Muscle of back (tissue), 11 donors: ENCODE data around the gene CKS2. TPM values are rescaled to one million over a fixed set of nuclear protein-coding genes. Genes with fewer than 3 reads are reported as not detected.

Source experiments
- DNase-seq, 3 donors: peaks; one replicate each; pipeline versions ENCODE4 v3.0.0 to v3.0.0-alpha.2; 2013
- polyA plus RNA-seq, 10 donors: library from polyadenylated mRNA; unstranded; fragments of 120-200 nt; gene quantifications; one replicate each; pipeline ENCODE4 v1.2.1, GENCODE V29; 2013; ENCODE audit not compliant: insufficient read length in 10 of 10

CKS2 gene
- polyA plus RNA-seq, 10 donors, result 31.4 to 67.7 (median 41.0) TPM

- no peak for DNase-seq
Measured at GRCh38 chr9:89346696-89347095, 35.7 kb downstream of the CKS2 start.

- DNase-seq, result no peak
Measured at GRCh38 chr9:89347651-89348050, 36.7 kb downstream of the CKS2 start.

- DNase-seq, result no peak
Measured at GRCh38 chr9:89349607-89350006, 38.6 kb downstream of the CKS2 start.

- DNase-seq, result no peak
Measured at GRCh38 chr9:89350988-89351557, 40.1 kb downstream of the CKS2 start.

- no peak for DNase-seq
Measured at GRCh38 chr9:89351584-89352300, 40.7 kb downstream of the CKS2 start.

- DNase-seq, result no peak
Measured at GRCh38 chr9:89352451-89352850, 41.5 kb downstream of the CKS2 start.

- DNase-seq, result no peak
Measured at GRCh38 chr9:89352874-89353649, 42.1 kb downstream of the CKS2 start.

- DNase-seq, result no peak
Measured at GRCh38 chr9:89353989-89354388, 43.0 kb downstream of the CKS2 start.

- DNase-seq, result no peak
Measured at GRCh38 chr9:89354471-89354870, 43.5 kb downstream of the CKS2 start.

GRCh38 chr9:89356782-89357181 is 45.8 kb downstream of the CKS2 start:
- DNase-seq, result no peak

- DNase-seq, result no peak
Measured at GRCh38 chr9:89357331-89358197, 46.6 kb downstream of the CKS2 start.

- peak in 2 of 3 donors; percentile 15 to 54 for DNase-seq
Measured at GRCh38 chr9:89358376-89358916, 47.5 kb downstream of the CKS2 start.

GRCh38 chr9:89358985-89359384 is 48.0 kb downstream of the CKS2 start:
- peak; percentile 18 to 75 (median 55) for DNase-seq

- DNase-seq, result peak in 2 of 3 donors; percentile 38 to 54
Measured at GRCh38 chr9:89359751-89360261, 48.8 kb downstream of the CKS2 start.

GRCh38 chr9:89360465-89360864 is 49.5 kb downstream of the CKS2 start:
- peak; percentile 30 to 74 (median 59) for DNase-seq

- no peak for DNase-seq
Measured at GRCh38 chr9:89361031-89361430, 50.0 kb downstream of the CKS2 start.

- no peak for DNase-seq
Measured at GRCh38 chr9:89361816-89362646, 51.0 kb downstream of the CKS2 start.

GRCh38 chr9:89362647-89363310 is 51.8 kb downstream of the CKS2 start:
- DNase-seq, result no peak

GRCh38 chr9:89363311-89363670 is 52.3 kb downstream of the CKS2 start:
- no peak for DNase-seq
